Erythroblast (primary cell): ENCODE results near the gene IGFL2.
"Not testable (repeated sequence)": the region's sequence is repeated elsewhere in the genome, so short reads cannot be mapped to it uniquely, and the experiment has no call there.

Experiments used
- DNase-seq, 2 experiments: peaks; one replicate each; lab custom pipeline; 2025; lab: John Stamatoyannopoulos, UW
- GATA1 ChIP-seq: IDR thresholded peaks from 2 replicates; pipeline ENCODE4 v1.6.1; 2011; ENCODE audit warnings: low read depth, mild to moderate bottlenecking, control low read depth, low read length, moderate library complexity
- POLR2A ChIP-seq: IDR thresholded peaks from 2 replicates; pipeline ENCODE4 v1.6.1; 2011; ENCODE audit warnings: mild to moderate bottlenecking, low read length

Gene IGFL2

DNA sequence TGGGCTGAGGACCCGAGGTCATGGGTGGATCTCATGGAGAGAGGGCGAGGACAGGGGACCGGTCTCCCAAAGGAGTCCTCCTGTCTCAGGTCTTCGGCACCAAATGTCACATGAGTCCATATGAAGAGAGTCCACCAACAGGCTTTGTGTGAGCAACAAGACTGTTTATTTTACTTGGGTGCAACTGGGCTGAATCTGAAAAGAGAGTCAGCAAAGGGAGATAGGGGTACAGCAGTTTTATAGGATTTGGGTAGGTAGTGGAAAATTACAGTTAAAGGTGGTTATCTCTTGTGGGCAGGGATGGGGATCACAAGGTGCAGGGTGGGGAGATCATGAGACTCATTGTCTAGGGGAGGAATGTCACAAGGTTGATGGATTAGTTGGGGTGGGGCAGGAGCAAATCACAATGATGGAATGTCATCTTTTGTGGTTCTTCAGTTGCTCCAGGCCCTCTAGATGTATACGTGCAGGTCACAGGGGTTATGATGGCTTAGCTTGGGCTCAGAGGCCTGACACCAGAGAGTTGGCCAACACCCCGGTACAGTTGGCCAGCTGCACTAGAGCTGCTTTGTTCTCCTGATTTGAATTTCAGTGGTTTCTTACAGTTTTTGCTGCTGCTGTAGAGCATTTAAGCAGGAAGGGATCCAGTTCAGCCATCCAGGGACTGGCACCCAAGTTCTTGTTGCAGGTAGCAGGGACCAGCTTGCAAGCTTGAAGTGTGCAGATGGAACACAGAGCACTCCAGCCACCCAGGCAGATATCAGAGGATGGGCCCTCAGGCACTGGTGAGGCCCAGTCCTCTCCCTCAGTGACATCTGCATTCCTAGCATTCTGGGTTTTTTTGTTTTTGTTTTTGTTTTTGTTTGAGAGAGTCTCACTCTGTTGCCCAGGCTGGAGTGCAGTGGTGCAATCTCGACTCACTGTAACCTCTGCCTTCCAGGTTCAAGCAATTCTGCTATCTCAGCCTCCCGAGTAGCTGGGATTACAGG, 55.1 kb downstream of the IGFL2 start:
- no peak for DNase-seq
- no peak for TF ChIP-seq POLR2A

DNA sequence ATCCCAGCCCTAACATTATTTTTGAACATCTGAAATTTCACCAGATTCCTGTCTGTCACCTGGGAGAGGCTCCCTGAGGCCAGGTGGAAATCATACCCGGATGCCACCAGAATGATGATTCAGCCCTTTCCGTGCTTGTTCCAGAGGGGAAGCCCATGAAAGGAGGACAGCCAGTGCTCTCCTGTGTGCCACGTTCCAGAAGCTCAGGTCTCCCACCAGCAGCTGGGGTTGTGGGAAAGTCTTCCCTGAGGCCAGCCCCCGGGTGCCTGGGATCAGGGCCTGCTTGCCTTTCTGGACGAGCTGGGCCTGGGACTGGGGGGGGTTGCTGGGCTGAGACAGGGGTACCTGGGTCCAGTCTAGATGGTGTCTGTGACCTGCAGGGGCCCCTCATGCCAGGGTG, 56.0 kb downstream of the IGFL2 start:
- no peak for DNase-seq
- TF ChIP-seq GATA1 (no peak), POLR2A (no peak)

- DNase-seq = no peak
- TF ChIP-seq POLR2A = no peak
- no peak for TF ChIP-seq GATA1
These were observed 57.3 kb downstream of the IGFL2 start for GRCh38 chr19:46205183-46205984.

DNA sequence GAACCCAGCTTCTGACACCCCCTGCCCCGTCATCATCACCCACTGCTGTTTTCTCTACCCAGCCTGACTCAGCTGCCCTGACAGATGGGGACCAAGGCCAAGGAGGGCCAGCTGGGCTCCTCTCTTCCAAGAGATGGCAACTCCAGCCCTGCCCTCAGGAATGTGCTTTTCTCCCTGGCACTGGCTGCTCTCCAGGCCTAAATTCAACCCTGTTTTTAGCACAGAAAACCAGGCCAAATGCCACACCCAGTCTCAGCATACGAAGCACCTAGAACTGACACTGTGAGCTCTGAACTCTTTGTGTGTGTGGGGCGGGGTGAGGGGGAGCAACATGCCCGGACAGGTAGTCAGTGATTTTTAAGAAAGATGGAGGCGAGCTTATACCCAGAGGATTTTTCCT, 58.1 kb downstream of the IGFL2 start:
- TF ChIP-seq POLR2A = no peak
- no peak for TF ChIP-seq GATA1

DNA sequence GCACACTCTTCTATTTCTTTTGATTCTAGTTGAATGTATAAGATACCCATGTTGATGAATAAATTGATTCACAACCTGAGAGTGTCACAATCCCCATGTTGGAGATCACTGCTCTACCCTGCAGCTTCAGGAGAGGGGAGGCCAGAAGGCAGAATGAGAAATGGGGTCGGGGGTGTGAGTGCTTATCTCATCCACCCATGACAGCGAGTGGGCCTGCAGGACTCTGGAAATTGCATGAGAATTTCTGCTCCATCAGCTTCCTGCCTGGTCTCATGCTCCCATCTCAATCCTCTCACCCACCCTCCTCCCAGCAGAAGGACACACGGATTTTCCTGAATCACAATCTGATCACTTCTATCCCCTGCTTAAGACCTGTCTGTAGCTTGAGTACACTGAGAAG, 58.6 kb downstream of the IGFL2 start:
- TF ChIP-seq GATA1 = no peak
- no peak for TF ChIP-seq POLR2A
- no peak for DNase-seq

More for the DNA sequence above, 58.1 kb downstream of the IGFL2 start:
- DNase-seq = no peak

DNA sequence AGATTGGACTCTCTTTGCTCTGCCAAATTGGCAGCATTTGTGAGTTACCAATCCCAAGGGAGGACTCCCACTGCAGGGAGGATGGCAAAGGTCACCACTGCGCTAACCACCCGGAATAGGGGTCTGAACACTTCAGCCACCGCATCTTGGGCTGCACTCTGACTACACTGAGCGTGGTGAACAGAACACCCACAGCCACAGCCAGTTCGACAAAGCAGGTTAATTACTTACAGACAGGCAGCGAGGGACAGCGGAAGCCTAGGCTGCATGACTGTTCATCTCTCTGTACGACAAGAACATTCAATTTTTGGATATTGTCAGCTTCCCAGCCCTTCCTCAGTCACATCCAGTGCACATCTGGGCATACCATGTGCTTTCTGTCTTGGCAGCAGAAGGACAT, 59.8 kb downstream of the IGFL2 start:
- not testable (repeated sequence) for DNase-seq

DNA sequence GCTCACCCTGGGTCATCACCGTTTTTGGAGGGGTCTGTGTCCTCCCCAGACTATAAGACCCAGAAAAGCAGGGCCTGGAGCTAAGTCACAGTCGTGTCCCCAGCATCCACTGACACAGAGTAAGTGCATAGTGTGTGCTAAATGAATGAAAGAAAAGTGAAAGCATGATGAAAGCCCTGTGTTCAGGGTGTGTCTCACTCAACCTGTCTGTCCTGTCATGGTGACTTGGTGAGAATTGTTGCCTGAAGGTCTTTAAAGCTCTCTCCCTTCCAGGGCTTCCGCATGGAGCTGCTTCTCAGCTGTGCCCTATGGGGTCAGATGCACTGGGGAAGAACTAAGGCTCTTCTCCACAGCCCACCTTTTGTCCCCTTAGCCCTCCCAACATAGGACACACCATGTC, 61.0 kb downstream of the IGFL2 start:
- TF ChIP-seq GATA1 = no peak
- no peak for TF ChIP-seq POLR2A
- DNase-seq = peak; percentile 68 to 79

GRCh38 chr19:46209472-46209871, 61.4 kb downstream of the IGFL2 start:
- peak; percentile 31 to 61 for DNase-seq
- TF ChIP-seq POLR2A (no peak), GATA1 (no peak)

DNA sequence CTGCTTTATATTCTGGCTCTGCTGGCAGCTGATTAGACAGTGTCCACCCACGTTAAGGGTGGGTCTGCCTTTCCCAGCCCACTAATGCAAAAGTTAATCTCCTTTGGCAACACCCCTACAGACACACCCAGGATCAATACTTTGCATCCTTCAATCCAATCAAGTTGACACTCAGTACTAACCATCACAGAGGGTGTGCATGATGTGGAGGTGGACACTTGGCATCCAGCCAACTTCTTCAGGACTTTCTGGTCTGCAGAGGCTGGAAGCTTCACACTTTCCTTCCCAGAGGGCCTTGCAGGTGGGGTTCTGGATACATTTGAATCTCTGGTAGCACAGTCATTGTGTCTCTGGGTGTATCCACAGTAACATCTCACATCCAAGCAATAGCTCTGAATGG, 62.6 kb downstream of the IGFL2 start:
- TF ChIP-seq POLR2A = no peak
- TF ChIP-seq GATA1 = no peak
- DNase-seq = peak; percentile 45 to 63
